Germinal center (tissue), 1 donor: ENCODE results near the gene TCEANC2.

Source experiments
- DNase-seq: peaks from one replicate; pipeline ENCODE4 v3.0.0; 2012; ENCODE audit warnings: mixed read lengths, low spot score

Gene TCEANC2

DNA sequence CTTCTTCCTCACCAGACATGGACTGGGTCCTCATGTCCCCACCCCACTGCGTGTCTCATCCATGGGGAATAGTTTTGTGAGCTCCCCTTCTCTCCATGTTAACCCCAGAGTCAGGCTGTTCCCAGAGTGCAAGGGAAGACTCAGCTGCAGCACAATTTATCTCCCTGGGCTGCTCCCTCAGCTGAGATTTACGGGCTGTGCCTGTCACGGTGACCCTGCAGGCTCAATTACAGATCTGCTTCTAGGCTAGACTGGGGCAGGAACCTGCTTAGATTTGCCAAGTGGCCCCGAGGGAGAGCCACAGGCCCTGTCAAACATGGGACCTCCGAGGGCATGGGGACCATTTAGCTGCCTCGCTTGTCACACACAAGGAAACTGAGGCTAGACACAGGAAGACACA is 61.5 kb downstream of the TCEANC2 start:
- no peak for DNase-seq

DNA sequence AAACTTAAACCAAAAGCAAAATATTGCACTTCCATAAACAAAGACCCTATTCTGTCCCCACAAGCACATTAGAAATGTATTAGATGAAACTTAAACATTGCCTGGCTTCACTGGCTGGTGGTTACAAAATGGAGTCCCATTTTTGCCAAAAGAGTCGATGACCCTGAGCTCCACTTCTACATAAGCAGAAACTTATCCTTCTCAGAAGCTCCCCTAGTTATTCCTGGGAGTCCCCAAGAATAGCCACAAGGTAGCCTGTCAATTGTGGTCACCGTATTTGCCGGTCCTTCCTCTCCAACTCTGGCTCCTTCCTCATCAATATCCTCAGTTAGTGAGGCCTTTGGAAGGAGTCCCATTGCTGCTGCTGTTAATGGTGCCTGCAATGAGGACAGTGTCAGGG is 62.1 kb downstream of the TCEANC2 start:
- no peak for DNase-seq

GRCh38 chr1:54117815-54118563 is 64.6 kb downstream of the TCEANC2 start:
- DNase-seq: no peak

DNA sequence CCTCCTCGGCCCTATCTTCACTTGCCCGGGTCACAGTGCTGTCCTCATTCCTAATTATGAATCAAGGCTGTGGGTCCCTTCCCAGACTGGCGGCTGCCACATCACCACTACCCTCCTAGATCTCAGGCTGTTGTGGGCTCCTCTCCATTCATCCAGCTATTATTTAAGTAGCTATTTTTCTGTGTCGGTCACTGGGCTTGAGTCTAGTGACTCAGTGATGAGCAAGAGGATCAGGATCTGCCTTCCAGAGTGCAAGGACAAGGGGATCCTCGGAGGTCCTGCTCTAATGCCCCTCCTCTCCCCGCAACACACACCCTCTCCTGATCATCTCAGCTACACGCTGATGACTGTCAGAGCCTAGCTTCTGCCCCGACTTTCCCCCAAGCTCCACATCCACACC is 65.3 kb downstream of the TCEANC2 start:
- no peak for DNase-seq

DNA sequence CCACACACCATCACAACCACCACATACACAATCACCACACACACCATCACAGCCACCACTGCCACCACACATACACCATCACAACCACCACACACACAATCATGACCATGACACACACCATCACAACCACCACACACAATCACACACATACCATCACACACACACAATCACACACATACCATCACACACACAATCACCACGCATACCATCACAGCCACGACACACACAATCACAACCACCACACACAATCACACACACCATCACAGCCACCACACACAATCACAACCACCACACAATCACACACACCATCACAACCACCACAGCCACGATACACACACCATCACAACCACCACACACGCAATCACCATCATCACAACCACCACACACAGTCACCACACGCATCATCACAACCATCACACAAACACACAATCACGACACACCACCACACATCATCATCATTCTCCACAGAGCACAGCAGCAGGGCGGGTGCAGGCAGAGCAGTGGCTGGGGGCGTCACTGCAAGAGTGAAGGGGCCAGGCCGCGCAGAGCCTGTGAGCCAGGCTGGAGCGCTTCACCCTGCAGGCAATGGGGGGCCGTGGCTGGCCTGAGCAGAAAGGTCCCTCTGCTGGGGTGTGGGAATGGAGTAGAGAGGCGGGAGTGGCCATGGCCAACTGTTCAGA is 66.8 kb downstream of the TCEANC2 start:
- DNase-seq: no peak

DNA sequence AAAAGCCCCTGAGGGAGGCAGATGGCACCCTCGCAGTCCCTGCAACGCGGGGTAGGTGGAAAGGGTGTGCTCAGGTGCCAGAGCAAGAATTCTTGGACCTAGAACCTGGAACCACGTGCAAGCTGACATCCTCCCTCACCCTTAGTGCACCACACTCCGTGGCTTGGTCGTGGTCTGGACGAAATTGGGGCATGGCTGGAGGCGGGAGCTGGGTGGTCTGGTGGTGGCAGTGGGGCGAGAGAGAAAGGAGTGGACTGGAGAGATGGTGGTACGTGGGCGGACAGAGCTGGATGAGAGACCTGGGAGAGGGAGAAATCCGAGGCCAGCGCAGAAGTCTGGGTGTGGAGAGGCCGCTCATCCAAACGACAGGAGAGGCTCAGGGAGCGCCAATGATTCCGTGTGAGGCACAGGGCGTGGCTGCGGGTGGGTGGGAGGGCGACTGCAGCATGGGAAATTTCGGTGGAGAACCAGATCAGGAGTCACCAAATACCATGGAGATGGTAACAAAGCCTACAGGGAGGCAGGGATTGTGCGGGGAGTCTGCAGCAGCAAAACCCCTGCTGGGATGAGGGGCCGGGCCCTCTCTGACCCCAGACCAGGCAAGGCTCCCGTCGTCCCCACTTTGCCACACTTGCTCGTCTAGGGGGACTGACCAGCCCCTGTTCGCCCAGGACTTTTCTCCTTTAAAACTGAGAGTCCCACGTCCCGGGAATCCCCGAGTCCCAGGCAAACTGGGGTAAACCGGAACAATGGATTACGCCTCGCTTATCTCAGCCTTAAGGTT is 67.5 kb downstream of the TCEANC2 start:
- no peak for DNase-seq

DNA sequence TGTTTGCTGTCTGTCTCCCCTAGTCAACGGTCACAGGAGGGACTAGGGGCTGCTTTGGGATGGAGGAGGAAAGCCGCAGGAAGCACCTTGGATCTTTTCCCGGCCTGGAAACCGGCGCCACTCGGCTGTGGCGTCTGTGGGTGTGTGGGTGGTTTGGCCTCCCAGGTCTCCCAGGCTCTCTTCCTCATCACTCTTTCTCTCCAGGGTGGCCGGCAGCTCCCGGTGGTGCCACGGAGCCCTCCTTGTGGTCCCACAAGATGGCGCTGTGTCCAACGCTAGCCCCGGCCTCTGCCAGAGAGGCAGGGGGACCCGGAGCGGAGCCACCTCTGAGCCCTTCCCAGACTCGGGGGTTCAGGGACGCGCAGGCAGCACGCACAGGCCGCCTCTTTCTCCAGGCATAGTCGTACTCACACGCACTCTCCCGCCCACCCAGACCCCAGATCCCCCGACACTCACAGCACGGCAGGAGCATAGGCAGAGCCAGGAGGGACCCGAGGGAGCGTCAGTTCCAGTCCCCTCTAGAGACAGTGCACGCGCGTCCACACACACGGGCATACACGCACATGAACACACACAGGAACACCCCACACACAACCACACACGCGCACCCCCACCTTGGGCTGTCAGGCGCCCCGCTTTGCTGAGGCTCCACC is 68.2 kb downstream of the TCEANC2 start:
- peak; percentile 83 for DNase-seq

GRCh38 chr1:54122135-54122751 is 68.8 kb downstream of the TCEANC2 start:
- DNase-seq: no peak

DNA sequence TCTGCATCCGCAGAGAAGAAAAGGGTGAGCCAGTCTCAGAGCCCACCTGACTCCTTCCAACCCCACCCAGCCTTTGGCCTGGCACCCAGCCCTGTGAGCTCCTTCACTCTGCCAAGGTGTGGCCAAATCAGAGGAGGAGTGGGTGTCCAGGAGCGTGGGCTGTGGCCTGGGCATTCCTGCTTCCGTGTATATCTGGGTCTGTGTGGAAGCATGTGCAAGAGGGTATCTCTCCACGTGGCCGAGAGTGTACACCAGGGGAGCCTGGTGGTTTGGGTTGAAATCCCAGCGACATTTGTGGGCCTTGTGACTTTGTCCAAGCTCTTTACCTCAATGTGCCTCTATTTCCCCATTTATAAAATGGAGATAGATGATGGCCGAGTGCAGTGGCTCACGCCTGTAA is 69.6 kb downstream of the TCEANC2 start:
- no peak for DNase-seq

DNA sequence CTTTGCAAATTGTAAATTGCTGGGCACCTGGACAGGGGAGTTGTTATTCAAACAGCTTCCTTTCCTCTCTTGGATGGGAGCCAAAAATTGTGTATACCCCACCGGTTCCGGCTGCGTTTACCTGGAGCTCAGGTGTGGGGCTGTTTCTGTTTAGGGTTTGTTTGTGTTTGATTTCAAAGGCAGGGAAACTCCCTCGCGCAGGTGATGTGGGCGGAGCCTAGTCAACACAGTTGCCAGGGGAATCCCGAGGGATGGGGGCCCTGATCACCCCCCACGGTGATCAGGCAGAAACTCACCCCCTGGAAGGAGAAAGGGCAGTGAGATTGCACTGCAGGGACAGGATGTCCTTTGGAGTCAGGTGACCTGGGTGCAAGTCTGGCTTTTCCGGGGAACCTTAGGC is 71.1 kb downstream of the TCEANC2 start:
- no peak for DNase-seq

GRCh38 chr1:54124906-54125305 is 71.5 kb downstream of the TCEANC2 start:
- no peak for DNase-seq

DNA sequence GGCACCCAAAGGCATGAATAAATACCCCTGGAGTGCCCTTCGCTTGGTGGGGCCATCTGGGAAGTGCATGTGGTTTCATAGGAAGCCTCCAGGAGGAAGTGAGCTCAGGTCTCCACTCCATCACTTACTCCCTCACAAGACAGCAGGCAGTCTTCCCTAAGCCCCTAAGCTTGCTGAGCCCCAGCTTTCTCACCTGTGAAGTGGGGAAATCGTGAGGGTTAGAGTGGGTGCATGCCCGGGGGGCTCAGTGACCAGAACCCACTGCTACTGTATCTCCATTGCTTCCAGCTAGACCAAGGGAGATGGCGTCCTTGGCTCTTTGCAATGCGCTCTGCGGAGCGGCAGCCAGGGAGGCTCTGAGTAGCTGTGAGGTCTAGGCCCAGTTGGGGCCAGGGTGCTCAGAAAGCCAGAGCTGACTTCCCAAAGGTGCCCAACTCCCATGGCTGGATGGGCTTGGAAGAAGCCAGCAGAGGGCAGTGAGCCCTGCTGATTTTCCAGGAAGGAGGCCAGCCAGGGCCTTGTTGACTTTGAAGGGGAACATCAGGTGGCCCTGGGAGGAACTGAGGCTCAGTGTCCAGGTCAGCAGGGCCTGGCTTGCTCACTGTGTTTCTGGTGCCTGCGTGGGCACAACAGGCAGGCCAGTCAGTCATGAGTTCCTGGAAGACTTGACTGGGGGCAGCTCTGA is 72.1 kb downstream of the TCEANC2 start:
- DNase-seq: no peak

DNA sequence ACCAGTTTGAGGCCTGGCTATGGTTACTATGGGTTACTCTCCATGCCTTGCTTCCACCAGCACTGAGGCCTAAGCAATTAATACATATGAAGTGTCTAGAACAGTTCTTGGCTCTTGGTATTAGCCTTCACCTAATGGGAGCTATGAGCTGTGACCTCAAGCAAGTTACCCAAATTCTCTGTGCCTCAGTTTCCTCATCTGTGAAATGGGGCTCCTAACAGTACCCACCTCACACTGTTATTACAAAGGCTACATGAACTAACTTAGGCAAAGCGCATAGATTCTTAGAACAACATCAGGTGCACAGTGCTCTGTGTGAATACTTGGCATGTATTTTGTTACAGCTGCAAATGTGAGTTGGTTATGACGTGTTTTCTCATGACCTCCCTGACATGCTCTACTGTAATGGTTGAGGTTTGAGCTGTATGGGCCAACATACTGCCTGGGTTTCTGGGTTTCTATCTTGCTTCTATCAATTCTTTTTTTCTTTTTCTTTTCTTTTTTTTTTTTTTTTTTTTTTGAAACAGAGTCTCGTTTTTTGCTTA is 72.9 kb downstream of the TCEANC2 start:
- DNase-seq: no peak

DNA sequence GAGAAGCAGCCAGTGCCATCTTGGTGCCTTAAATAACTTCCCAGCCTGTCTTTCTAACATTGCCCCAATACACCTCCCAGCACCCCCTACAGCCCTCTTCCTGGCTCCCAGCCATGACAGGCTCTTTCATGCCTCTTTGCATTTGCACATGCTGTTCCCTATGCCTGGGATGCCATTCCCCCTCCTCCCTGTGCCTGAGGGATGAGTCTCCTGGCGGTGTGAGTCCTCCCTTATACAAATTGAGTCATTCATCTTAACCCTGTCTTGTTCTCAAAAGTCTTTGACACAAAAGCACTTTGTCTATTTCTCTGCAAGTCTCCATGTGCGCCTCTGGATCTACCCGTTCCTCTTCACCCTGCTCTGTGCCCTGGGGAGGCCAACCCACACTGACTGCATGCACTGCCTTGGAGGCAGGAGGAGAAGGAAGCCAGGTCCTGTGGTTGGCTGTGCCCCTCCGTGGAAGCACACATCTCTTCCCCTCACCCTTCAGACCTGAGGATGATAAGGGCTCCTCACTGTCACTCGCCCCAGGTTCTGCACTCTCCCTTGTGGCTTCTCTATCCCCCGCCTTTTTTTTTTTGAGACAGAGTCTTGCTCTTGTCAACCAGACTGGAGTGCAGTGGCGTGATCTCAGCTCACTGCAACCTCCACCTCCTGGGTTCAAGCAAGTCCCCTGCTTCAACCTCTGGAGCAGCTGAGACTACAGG is 74.3 kb downstream of the TCEANC2 start:
- DNase-seq: no peak

GRCh38 chr1:54129858-54130257 is 76.5 kb downstream of the TCEANC2 start:
- no peak for DNase-seq

- no peak for DNase-seq
Observed at GRCh38 chr1:54131419-54131818, 78.0 kb downstream of the TCEANC2 start.

DNA sequence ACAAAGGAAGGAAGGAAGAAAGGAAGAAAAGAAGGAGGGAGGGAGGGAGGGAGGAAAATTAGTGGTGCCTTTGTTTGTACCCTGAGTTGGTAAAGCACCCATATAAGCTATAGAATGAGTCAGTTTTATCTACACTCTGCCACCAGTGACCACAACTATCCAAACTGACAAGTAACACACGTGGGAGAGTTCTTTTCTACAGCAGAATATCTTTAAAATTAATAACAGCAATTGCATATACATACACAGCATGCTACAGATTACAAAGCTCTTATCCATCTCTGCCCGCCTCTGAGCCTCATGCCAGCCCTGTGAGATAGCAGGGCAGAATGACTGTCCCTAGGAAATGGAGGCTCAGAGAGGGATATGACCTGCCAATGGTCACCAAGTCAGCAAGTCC is 79.1 kb downstream of the TCEANC2 start:
- DNase-seq: no peak

GRCh38 chr1:54134295-54134694 is 80.9 kb downstream of the TCEANC2 start:
- DNase-seq: no peak

- DNase-seq: no peak
Observed at GRCh38 chr1:54135436-54136120, 82.2 kb downstream of the TCEANC2 start.
